Colon (tissue), 2 donors: ENCODE measurements around the gene KIAA1217.

Experiments
- FAIRE-seq: peaks from 2 replicates; lab custom pipeline; 2012; peaks lifted over from hg19 to GRCh38; lab: Jason Lieb, UNC
- donor health status: control.
- donor health status: control.

Gene KIAA1217

GRCh38 chr10:24407928-24408327 is 199.0 kb downstream of the KIAA1217 start:
- no peak for FAIRE-seq

GRCh38 chr10:24408365-24408764 is 199.4 kb downstream of the KIAA1217 start:
- no peak for FAIRE-seq

GRCh38 chr10:24414597-24414996 is 205.7 kb downstream of the KIAA1217 start:
- no peak for FAIRE-seq

- FAIRE-seq: no peak
These were observed 206.7 kb downstream of the KIAA1217 start for GRCh38 chr10:24415455-24416125.

- FAIRE-seq: no peak
These were observed 207.3 kb downstream of the KIAA1217 start for GRCh38 chr10:24416248-24416647.

GRCh38 chr10:24417053-24417452 is 208.1 kb downstream of the KIAA1217 start:
- FAIRE-seq: no peak

- no peak for FAIRE-seq
These were observed 209.6 kb downstream of the KIAA1217 start for GRCh38 chr10:24418532-24418931.

- FAIRE-seq: no peak
These were observed 210.1 kb downstream of the KIAA1217 start for GRCh38 chr10:24419066-24419465.

GRCh38 chr10:24425151-24425550 is 216.2 kb downstream of the KIAA1217 start:
- FAIRE-seq: no peak

- FAIRE-seq: no peak
These were observed 218.9 kb downstream of the KIAA1217 start for GRCh38 chr10:24427678-24428409.

- no peak for FAIRE-seq
These were observed 219.5 kb downstream of the KIAA1217 start for GRCh38 chr10:24428410-24428782.

- no peak for FAIRE-seq
These were observed 221.7 kb downstream of the KIAA1217 start for GRCh38 chr10:24430591-24430990.

GRCh38 chr10:24432478-24433416 is 223.8 kb downstream of the KIAA1217 start:
- FAIRE-seq: no peak

GRCh38 chr10:24433705-24434104 is 224.8 kb downstream of the KIAA1217 start:
- no peak for FAIRE-seq

- FAIRE-seq: peak; percentile 14
These were observed 226.0 kb downstream of the KIAA1217 start for GRCh38 chr10:24434961-24435360.

GRCh38 chr10:24435374-24435773 is 226.4 kb downstream of the KIAA1217 start:
- no peak for FAIRE-seq

GRCh38 chr10:24437302-24437701 is 228.4 kb downstream of the KIAA1217 start:
- FAIRE-seq: no peak

GRCh38 chr10:24438800-24439199 is 229.9 kb downstream of the KIAA1217 start:
- FAIRE-seq: no peak

- FAIRE-seq: no peak
These were observed 231.0 kb downstream of the KIAA1217 start for GRCh38 chr10:24439935-24440334.

GRCh38 chr10:24440817-24441797 is 232.2 kb downstream of the KIAA1217 start:
- FAIRE-seq: no peak

GRCh38 chr10:24442234-24442633 is 233.3 kb downstream of the KIAA1217 start:
- FAIRE-seq: no peak
